ENCODE measurements around the gene STARD3.
A peak's percentile ranks its signal among the peaks of the same experiment; 100 is the strongest.
"Not testable (repeated sequence)": the region's sequence is repeated elsewhere in the genome, so short reads cannot be mapped to it uniquely, and the experiment has no call there.

Gene STARD3

GRCh38 chr17:39688945-39689344, 52.0 kb downstream of the STARD3 start:
- DNase-seq, result no peak

DNA sequence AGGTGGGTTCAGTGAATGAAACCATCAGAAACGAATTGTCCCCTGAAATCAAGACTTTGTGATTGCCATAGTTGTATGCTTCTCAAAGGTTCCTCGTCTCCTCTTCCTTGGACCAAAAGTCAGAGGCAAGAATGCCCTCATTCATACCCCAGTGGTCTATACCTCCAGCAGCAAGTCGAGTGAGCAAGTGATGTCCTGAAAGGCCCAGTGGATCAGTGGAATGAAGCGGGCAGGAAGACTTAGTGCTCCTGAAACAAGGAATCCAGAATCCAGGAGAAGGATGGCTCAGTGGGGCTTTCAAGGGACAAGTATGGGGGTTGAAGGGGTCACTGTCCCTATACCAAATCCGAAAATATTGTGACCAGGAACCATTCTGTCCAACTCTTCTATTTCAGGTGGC, 57.6 kb downstream of the STARD3 start:
- DNase-seq, result no peak

DNA sequence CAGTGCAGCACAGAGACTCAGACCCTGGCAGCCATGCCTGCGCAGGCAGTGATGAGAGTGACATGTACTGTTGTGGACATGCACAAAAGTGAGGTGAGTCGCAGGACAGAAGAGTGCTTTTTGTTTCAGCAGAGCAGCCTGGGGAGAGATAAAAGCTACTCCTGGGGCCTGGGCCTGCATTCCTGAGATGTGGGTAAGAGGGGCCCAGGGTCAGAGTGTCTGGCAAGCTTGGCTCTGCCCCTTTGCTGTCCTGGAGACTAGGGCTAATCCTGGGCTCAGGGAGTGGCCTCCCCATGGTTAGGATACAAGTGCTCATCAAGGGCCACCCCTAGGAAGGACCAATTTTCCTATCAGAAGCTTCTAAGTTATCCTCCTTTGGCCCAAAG, 58.1 kb downstream of the STARD3 start:
- no peak for DNase-seq

- DNase-seq, result no peak
Observed at GRCh38 chr17:39696731-39697130, 59.8 kb downstream of the STARD3 start.

GRCh38 chr17:39697961-39698360, 61.0 kb downstream of the STARD3 start:
- no peak for DNase-seq

- DNase-seq, result not testable (repeated sequence)
Observed at GRCh38 chr17:39699157-39699817, 62.3 kb downstream of the STARD3 start.

GRCh38 chr17:39699818-39700147, 62.8 kb downstream of the STARD3 start, which contains the start of gene ERBB2:
TSS of gene ERBB2 (plus strand) at chr17:39700064. CDS start at chr17:39700239, 175 bp downstream.
- peak; percentile 74 for DNase-seq

DNA sequence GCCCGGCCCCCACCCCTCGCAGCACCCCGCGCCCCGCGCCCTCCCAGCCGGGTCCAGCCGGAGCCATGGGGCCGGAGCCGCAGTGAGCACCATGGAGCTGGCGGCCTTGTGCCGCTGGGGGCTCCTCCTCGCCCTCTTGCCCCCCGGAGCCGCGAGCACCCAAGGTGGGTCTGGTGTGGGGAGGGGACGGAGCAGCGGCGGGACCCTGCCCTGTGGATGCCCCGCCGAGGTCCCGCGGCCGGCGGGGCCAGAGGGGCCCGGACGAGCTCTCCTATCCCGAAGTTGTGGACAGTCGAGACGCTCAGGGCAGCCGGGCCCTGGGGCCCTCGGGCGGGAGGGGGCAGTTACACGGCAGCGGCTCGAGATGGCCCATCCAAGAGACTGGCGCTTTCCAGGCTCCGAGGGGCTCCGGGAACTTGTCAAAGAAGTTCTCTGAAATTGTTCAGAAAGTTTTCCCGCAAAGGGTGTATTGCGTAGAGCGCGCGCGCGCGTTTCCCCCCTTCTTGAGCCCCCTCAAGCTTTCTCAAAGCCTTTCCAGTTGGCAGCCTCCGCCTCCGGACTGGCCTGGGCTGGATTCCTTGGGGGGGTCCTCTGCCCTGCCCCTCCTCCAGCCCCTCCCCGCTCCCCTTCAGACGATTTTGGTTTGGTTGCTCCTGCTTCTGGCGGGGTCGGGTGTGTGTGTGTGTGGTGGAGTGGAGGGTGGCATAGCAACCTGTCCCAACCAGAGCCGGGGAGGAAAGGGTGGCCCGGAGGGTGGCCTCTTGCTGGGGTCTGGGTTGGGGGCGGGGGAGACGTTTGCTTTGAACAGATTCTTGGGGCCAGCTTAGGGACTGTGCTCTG, 63.4 kb downstream of the STARD3 start:
- peak; percentile 85 for DNase-seq

- no peak for DNase-seq
Observed at GRCh38 chr17:39701012-39701783, 64.3 kb downstream of the STARD3 start.

GRCh38 chr17:39701784-39702422, 65.0 kb downstream of the STARD3 start:
- DNase-seq, result no peak

DNA sequence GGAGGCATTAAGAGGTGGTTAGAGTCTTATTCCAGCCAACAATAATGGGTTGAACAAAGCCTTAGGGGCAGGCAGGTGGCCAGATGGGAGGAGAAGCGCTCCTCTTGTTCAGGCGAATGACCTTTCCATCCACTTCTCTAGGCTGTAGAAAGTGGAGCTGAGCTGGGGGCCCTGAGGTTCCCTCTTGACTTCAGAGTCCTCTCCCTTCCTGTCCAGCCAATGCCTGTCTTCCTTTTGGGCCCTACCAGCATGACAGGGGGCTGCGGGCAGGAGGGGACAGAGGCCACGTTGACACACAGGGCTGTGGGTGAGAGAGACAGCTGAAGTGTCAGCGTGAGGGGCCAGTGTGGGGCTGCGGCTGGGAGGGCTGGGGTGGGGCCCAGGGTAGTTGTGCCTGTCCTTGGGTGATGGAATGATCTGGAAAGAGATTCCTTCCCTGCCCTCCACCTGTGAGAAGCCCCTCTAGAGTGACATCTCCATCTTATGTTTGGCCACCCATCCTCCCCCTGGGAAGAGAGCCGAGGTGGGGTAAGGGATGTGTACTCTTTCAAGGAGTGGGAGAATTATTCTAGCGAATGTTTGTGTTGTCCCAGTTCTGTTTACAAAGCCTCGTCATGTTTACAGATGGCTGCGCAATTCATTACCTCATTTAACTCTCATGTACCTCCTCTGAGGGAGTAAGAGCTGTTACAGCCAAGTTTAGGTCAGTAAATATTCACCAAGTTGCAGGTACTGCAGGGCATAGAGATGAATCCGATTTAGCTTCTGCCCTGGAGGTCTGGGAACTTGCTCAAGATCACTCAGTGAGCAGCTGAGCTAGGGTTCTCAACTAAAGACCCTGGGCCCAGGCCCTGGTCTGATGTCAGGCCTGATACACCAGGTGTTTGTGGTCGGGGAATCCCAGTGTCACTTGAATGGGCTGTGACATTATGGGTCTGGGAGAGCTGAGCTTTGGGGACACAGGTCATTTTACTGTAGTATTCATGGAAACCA, 66.3 kb downstream of the STARD3 start:
- DNase-seq, result no peak

- no peak for DNase-seq
Observed at GRCh38 chr17:39703913-39704312, 67.0 kb downstream of the STARD3 start.

- no peak for DNase-seq
Observed at GRCh38 chr17:39704821-39705551, 68.0 kb downstream of the STARD3 start.

DNA sequence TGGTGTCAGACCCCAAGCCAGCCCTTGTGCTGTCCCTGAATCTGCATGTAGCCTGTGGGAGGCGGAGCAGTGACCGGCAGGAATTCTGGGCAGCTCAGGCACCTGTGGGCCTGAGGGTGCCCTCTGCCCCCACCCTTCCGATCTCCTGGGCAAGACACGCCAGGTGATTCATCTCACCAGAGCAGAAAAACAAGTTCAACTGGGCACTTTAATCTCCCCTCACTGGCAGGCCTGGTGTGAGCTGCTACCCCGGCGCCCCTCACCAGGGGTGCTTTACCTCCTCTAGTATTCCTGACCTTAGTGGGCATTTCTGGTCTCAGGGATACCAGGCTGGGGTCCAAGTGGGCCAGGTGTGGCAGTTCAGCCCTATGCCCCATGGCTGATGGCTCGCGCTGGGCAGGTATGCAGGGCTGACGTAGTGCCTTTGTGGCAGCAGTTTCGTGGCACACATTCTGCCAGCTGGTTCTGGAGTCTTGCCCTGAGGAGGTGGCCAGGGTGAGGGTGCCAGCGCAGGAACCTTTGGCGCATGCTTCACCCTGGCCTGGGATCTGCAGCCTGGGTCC, 68.9 kb downstream of the STARD3 start:
- DNase-seq, result no peak

- DNase-seq, result no peak
Observed at GRCh38 chr17:39706383-39706782, 69.4 kb downstream of the STARD3 start.

GRCh38 chr17:39706921-39707337, 70.0 kb downstream of the STARD3 start:
- no peak for DNase-seq

DNA sequence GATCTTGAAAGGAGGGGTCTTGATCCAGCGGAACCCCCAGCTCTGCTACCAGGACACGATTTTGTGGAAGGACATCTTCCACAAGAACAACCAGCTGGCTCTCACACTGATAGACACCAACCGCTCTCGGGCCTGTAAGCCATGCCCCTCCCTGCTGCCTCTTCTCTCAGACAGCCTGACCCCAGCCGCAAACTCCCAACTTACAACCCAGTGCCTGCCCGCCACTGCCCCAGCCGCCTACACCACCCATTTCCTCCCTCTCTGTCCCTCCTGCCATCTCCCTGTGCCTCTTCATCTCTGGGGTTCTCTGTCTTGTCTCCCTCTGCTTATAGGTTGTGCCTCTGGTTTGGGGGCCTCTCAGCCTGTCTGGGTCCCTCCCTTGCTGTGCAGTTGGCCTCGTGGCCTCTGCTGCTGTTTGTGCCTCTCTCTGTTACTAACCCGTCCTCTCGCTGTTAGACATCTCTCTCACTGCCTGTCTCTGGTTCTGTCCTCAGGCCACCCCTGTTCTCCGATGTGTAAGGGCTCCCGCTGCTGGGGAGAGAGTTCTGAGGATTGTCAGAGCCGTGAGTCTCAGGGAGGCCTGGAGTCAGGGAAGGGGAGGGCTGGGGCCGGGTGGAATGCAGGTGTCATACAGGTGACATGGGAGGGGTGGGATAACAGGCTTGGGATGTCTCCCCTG, 72.5 kb downstream of the STARD3 start:
- DNase-seq, result no peak

- DNase-seq, result no peak
Observed at GRCh38 chr17:39709998-39710964, 73.3 kb downstream of the STARD3 start.

Measured in right kidney (tissue), 1 donor.